ENCODE data around the gene CDH13.

CDH13 gene

GRCh38 chr16:83661656-83662055, 1034.9 kb downstream of the CDH13 start:
- no peak for DNase-seq
- intact Hi-C loops (cut with DNase I; ENCODE audit: low total_unique reads) = no loop called here

GRCh38 chr16:83666449-83666848, 1039.7 kb downstream of the CDH13 start:
- H3K27ac ChIP-seq = no peak overlapping the region
- no peak for DNase-seq
- H3K4me3 ChIP-seq = no peak overlapping the region
- intact Hi-C loops (cut with DNase I; ENCODE audit: low total_unique reads) = no loop called here
- H3K4me1 ChIP-seq = no peaks in the 10 kb centered on the region
- TF ChIP-seq CTCF (IDR thresholded peaks at IDR 0.05) = no peak
- H3K9me3 ChIP-seq = peaks cover 0 to 5% (median 0%) of the 10 kb centered on the region in 3 donors
- H3K36me3 ChIP-seq = peaks cover 0 to 7% (median 0%) of the 10 kb centered on the region in 3 donors
- no peaks in the 10 kb centered on the region for H3K27me3 ChIP-seq

More at GRCh38 chr16:83661656-83662055, 1034.9 kb downstream of the CDH13 start:
- Histone ChIP-seq H3K4me1 (no peaks in the 10 kb centered on the region), H3K9me3 (no peaks in the 10 kb centered on the region), H3K27me3 (no peaks in the 10 kb centered on the region), H3K27ac (no peak overlapping the region), H3K4me3 (no peak overlapping the region), H3K36me3 (no peaks in the 10 kb centered on the region)
- TF ChIP-seq CTCF (IDR thresholded peaks at IDR 0.05) = no peak

- TF ChIP-seq CTCF (IDR thresholded peaks at IDR 0.05) = no peak
- DNase-seq = no peak
- H3K27ac ChIP-seq = no peak overlapping the region
- H3K27me3 ChIP-seq = no peaks in the 10 kb centered on the region
- intact Hi-C loops (cut with DNase I; ENCODE audit: low total_unique reads) = no loop called here
- no peaks in the 10 kb centered on the region for H3K4me1 ChIP-seq
- no peak overlapping the region for H3K4me3 ChIP-seq
- peaks cover 0 to 12% (median 5%) of the 10 kb centered on the region in 3 donors for H3K36me3 ChIP-seq
- peaks cover 0 to 5% (median 0%) of the 10 kb centered on the region in 3 donors for H3K9me3 ChIP-seq
Observed at GRCh38 chr16:83669456-83669855, 1042.7 kb downstream of the CDH13 start.

GRCh38 chr16:83674931-83675535, 1048.3 kb downstream of the CDH13 start:
- H3K4me1 ChIP-seq = no peaks in the 10 kb centered on the region
- no peak for TF ChIP-seq CTCF (IDR thresholded peaks at IDR 0.05)
- DNase-seq = peak in 1 of 2 donors; percentile 30
- no peak overlapping the region for H3K4me3 ChIP-seq
- intact Hi-C loops (cut with DNase I; ENCODE audit: low total_unique reads) = no loop called here
- peaks cover 0 to 4% (median 0%) of the 10 kb centered on the region in 3 donors for H3K9me3 ChIP-seq
- peaks cover 0 to 12% (median 5%) of the 10 kb centered on the region in 3 donors for H3K36me3 ChIP-seq
- H3K27me3 ChIP-seq = no peaks in the 10 kb centered on the region
- H3K27ac ChIP-seq = no peak overlapping the region

GRCh38 chr16:83676086-83676485, 1049.3 kb downstream of the CDH13 start:
- Histone ChIP-seq H3K4me1 (no peaks in the 10 kb centered on the region), H3K27me3 (no peaks in the 10 kb centered on the region), H3K4me3 (no peak overlapping the region), H3K36me3 (peaks cover 0 to 8% (median 5%) of the 10 kb centered on the region in 3 donors), H3K9me3 (no peaks in the 10 kb centered on the region), H3K27ac (no peak overlapping the region)
- TF ChIP-seq CTCF (IDR thresholded peaks at IDR 0.05) = no peak
- DNase-seq = no peak
- intact Hi-C loops (cut with DNase I; ENCODE audit: low total_unique reads) = no loop called here

All from tibial artery (tissue), 4 donors.